Activated B cell treated with CpG ODN at 0.5 μM for 24 hours (primary cell): ENCODE results near the gene NAPA. TPM values are rescaled to one million over a fixed set of nuclear protein-coding genes. Genes with fewer than 3 reads are reported as not detected.

Experiments
- ATAC-seq: fragments of 200-7000 bp; cut with Tn5 transposase; one replicate; pipeline ENCODE4 v1.10.0; 2021; ENCODE audit warnings: low read depth, mild to moderate bottlenecking, moderate library complexity
- CTCF ChIA-PET: fragments of 350-600 bp; sonication (Branson Sonifier 250); formaldehyde crosslinking; loops from one replicate; lab custom pipeline; 2021; ENCODE audit warnings: antibody characterized with exemption; lab: Charles Lee
- POLR2A ChIA-PET: fragments of 350-600 bp; sonication (Branson Sonifier 250); formaldehyde crosslinking; loops from one replicate; lab custom pipeline; 2021; ENCODE audit warnings: antibody characterized with exemption; lab: Charles Lee
- DNase-seq: peaks from one replicate; pipeline ENCODE4 v3.0.0; 2022
- H3K27ac Mint-ChIP-seq: one replicate; pipeline ENCODE4 v1.8.0; 2020; ENCODE audit warnings: mixed read lengths
- H3K27me3 Mint-ChIP-seq: one replicate; pipeline ENCODE4 v1.8.0; 2021; ENCODE audit warnings: mixed read lengths
- H3K36me3 Mint-ChIP-seq: one replicate; pipeline ENCODE4 v1.8.0; 2021; ENCODE audit warnings: low read depth, mixed read lengths
- H3K4me1 Mint-ChIP-seq: one replicate; pipeline ENCODE4 v1.8.0; 2021; ENCODE audit warnings: mixed read lengths
- H3K4me3 Mint-ChIP-seq: one replicate; pipeline ENCODE4 v1.8.0; 2020; ENCODE audit warnings: mild to moderate bottlenecking, mixed read lengths
- H3K9me3 Mint-ChIP-seq: one replicate; pipeline ENCODE4 v1.8.0; 2020; ENCODE audit warnings: mixed read lengths
- intact Hi-C: fragments of 100-400 bp; cut with micrococcal nuclease; formaldehyde crosslinking; loops from one replicate; pipeline ENCODE4 v1.15.1; 2024
- total RNA-seq: library from RNA; stranded (reverse); gene quantifications from 2 replicates; pipeline ENCODE4 v1.2.3, GENCODE V29; 2022
- TF ChIP-seq, protein P1 (sequence below): fragments of 200-600 bp; IDR thresholded peaks from one replicate; pipeline ENCODE4 v1.8.0; 2022; ENCODE audit warnings: antibody characterized with exemption, mild to moderate bottlenecking

Gene NAPA
- total RNA-seq, 1 donor from 2014 or later: 70.6 TPM

- Mint-ChIP-seq H3K4me1 (no peaks in the 10 kb centered on the region), H3K27me3 (no peaks in the 10 kb centered on the region), H3K36me3 (peaks cover 60% of the 10 kb centered on the region), H3K9me3 (no peaks in the 10 kb centered on the region), H3K4me3 (no peak overlapping the region), H3K27ac (no peak overlapping the region)
- intact Hi-C loops: no loop called here
- ATAC-seq: no peak
- CTCF ChIA-PET: interaction anchor here (1.6 kb wide), 1 partner anchor 13 kb away, joined by 4 read pairs; no protein-coding TSS in a partner anchor
- DNase-seq: no peak
- TF ChIP-seq, protein P1, sequence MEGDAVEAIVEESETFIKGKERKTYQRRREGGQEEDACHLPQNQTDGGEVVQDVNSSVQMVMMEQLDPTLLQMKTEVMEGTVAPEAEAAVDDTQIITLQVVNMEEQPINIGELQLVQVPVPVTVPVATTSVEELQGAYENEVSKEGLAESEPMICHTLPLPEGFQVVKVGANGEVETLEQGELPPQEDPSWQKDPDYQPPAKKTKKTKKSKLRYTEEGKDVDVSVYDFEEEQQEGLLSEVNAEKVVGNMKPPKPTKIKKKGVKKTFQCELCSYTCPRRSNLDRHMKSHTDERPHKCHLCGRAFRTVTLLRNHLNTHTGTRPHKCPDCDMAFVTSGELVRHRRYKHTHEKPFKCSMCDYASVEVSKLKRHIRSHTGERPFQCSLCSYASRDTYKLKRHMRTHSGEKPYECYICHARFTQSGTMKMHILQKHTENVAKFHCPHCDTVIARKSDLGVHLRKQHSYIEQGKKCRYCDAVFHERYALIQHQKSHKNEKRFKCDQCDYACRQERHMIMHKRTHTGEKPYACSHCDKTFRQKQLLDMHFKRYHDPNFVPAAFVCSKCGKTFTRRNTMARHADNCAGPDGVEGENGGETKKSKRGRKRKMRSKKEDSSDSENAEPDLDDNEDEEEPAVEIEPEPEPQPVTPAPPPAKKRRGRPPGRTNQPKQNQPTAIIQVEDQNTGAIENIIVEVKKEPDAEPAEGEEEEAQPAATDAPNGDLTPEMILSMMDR: no peak
- POLR2A ChIA-PET: no interaction called here
These were observed 11.6 kb downstream of the NAPA start for GRCh38 chr19:47503130-47503825.

GRCh38 chr19:47499863-47500830 is 14.7 kb downstream of the NAPA start:
- DNase-seq: no peak
- Mint-ChIP-seq H3K9me3 (no peaks in the 10 kb centered on the region), H3K4me3 (no peak overlapping the region), H3K27me3 (no peaks in the 10 kb centered on the region), H3K36me3 (peaks cover 68% of the 10 kb centered on the region), H3K27ac (no peak overlapping the region), H3K4me1 (no peaks in the 10 kb centered on the region)
- TF ChIP-seq, protein P1: no peak
- CTCF ChIA-PET: no interaction called here
- ATAC-seq: no peak
- intact Hi-C loops: no loop called here
- POLR2A ChIA-PET: interaction anchor here (1.1 kb wide), 2 partner anchors 9 to 15 kb away, joined by 4 read pairs; partner anchors contain the start of gene NAPA

DNA sequence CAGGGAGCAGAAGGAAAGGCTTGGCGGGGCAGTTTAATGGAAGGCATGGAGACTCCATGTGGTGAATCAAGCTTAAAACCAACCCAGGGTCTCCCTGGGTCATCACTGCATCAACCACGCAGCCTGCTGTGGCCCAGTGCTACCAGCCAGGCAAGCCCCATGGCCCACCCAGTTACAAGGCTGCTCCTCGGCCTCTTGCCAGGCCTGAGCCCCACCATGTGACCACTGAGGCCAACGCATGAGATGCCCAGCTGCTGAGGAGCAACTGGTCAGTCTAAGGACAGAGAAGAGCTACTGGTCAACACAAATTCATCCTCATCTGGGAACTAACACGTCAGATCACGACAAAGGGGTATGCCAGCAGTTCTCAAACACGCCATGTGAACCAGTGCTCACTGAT is 15.5 kb downstream of the NAPA start:
- no peaks in the 10 kb centered on the region for H3K9me3 Mint-ChIP-seq
- CTCF ChIA-PET: no interaction called here
- POLR2A ChIA-PET: interaction anchor here (0.9 kb wide), 1 partner anchor 16 kb away, joined by 4 read pairs; no protein-coding TSS in a partner anchor

GRCh38 chr19:47498561-47498960 is 16.3 kb downstream of the NAPA start:
- H3K4me3 Mint-ChIP-seq: no peak overlapping the region
- no peaks in the 10 kb centered on the region for H3K27me3 Mint-ChIP-seq
- DNase-seq (no peak), ATAC-seq (no peak)
- POLR2A ChIA-PET: interaction anchor here (0.9 kb wide), 1 partner anchor 17 kb away, joined by 4 read pairs; no protein-coding TSS in a partner anchor
- no peak overlapping the region for H3K27ac Mint-ChIP-seq
- no peaks in the 10 kb centered on the region for H3K9me3 Mint-ChIP-seq
- CTCF ChIA-PET: no interaction called here
- H3K4me1 Mint-ChIP-seq: no peaks in the 10 kb centered on the region
- H3K36me3 Mint-ChIP-seq: peaks cover 64% of the 10 kb centered on the region
- TF ChIP-seq, protein P1: no peak
- intact Hi-C loops: no loop called here

More for the DNA sequence above, 15.5 kb downstream of the NAPA start:
- DNase-seq (no peak), ATAC-seq (no peak)
- Mint-ChIP-seq H3K27me3 (no peaks in the 10 kb centered on the region), H3K4me1 (no peaks in the 10 kb centered on the region), H3K27ac (no peak overlapping the region), H3K4me3 (no peak overlapping the region), H3K36me3 (peaks cover 65% of the 10 kb centered on the region)
- intact Hi-C loops: no loop called here
- TF ChIP-seq, protein P1: no peak
